MCF 10A (cell line): ENCODE measurements around the gene SLC25A34. TPM values are rescaled to one million over a fixed set of nuclear protein-coding genes. Genes with fewer than 3 reads are reported as not detected.
"Not testable (repeated sequence)": the region's sequence is repeated elsewhere in the genome, so short reads cannot be mapped to it uniquely, and the experiment has no call there.

ENCODE experiments used
- BruUV-seq: library from RNA; stranded (reverse); fragments of 400-500 nt; replicated peaks from 2 replicates; lab custom pipeline; 2021; lab: Mats Ljungman, UMichigan
- CTCF ChIA-PET: fragments of 300-600 bp; sonication (Branson Sonifier 250); formaldehyde crosslinking; extraction: SDS; loops from one replicate; lab custom pipeline; 2021; ENCODE audit warnings: antibody characterized with exemption, inconsistent platforms; lab: Yijun Ruan, JAX
- POLR2A ChIA-PET: fragments of 300-600, 350-650 bp; sonication (Branson Sonifier 250); formaldehyde crosslinking; extraction: SDS; loops from one replicate; lab custom pipeline; 2020; ENCODE audit warnings: antibody characterized with exemption, inconsistent platforms; lab: Yijun Ruan, JAX
- DNase-seq: peaks from one replicate; pipeline ENCODE4 v3.0.0-alpha.2; 2018; ENCODE audit not compliant: unreplicated experiment
- H3K27ac Mint-ChIP-seq: one replicate; pipeline ENCODE4 v1.8.0; 2022; ENCODE audit warnings: mild to moderate bottlenecking, low read depth, mixed read lengths; ENCODE audit not compliant: unreplicated experiment
- H3K27me3 Mint-ChIP-seq: one replicate; pipeline ENCODE4 v1.8.0; 2022; ENCODE audit warnings: mixed read lengths; ENCODE audit not compliant: insufficient read depth, unreplicated experiment
- H3K36me3 Mint-ChIP-seq: one replicate; pipeline ENCODE4 v1.8.0; 2022; ENCODE audit warnings: mild to moderate bottlenecking, moderate library complexity, mixed read lengths; ENCODE audit not compliant: insufficient read depth, unreplicated experiment
- H3K4me1 Mint-ChIP-seq: one replicate; pipeline ENCODE4 v1.8.0; 2022; ENCODE audit warnings: mixed read lengths; ENCODE audit not compliant: insufficient read depth, unreplicated experiment
- H3K4me3 Mint-ChIP-seq: one replicate; pipeline ENCODE4 v1.8.0; 2022; ENCODE audit warnings: mild to moderate bottlenecking, moderate library complexity, mixed read lengths; ENCODE audit not compliant: unreplicated experiment
- H3K9me3 Mint-ChIP-seq: one replicate; pipeline ENCODE4 v1.8.0; 2022; ENCODE audit warnings: mixed read lengths; ENCODE audit not compliant: unreplicated experiment
- intact Hi-C: fragments of 100-400 bp; cut with micrococcal nuclease; formaldehyde crosslinking; loops from 2 replicates; pipeline ENCODE4 v1.14.1; 2022
- total RNA-seq: library from RNA; stranded (reverse); gene quantifications from 2 replicates; pipeline ENCODE4 v1.2.3, GENCODE V29; 2022
- TF ChIP-seq, protein P1 (sequence below): fragments of 200-600 bp; IDR thresholded peaks from one replicate; pipeline ENCODE4 v1.8.0; 2022; ENCODE audit warnings: antibody characterized with exemption, mild to moderate bottlenecking; ENCODE audit not compliant: unreplicated experiment

Gene SLC25A34
- total RNA-seq, 1 experiment from 2014 or later = 0.79 TPM

DNA sequence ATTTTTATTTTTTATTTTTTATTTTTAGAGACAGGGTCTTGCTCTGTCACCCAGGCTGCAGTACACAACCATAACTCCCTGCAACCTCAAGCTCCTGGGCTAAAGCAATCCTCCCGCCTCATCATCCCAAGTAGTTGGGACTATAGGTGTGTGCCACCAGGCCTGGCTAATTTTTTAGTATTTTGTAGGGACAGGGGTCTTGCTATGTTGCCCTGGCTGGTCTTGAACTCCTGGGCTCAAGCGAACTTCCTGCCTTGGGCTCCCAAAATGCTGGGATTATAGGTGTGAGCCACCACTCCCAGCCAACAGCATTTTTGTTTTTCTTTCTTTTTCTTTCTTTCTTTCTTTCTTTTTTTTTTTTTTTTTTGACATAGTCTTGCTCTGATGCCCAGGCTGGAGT is 37.9 kb upstream of the SLC25A34 start:
- POLR2A ChIA-PET = interaction anchor here (2.1 kb wide), 1 partner anchor 13 kb away, joined by 5 read pairs; no protein-coding TSS in a partner anchor
- H3K9me3 Mint-ChIP-seq = no peaks in the 10 kb centered on the region
- no peak overlapping the region for H3K4me3 Mint-ChIP-seq
- TF ChIP-seq, protein P1, sequence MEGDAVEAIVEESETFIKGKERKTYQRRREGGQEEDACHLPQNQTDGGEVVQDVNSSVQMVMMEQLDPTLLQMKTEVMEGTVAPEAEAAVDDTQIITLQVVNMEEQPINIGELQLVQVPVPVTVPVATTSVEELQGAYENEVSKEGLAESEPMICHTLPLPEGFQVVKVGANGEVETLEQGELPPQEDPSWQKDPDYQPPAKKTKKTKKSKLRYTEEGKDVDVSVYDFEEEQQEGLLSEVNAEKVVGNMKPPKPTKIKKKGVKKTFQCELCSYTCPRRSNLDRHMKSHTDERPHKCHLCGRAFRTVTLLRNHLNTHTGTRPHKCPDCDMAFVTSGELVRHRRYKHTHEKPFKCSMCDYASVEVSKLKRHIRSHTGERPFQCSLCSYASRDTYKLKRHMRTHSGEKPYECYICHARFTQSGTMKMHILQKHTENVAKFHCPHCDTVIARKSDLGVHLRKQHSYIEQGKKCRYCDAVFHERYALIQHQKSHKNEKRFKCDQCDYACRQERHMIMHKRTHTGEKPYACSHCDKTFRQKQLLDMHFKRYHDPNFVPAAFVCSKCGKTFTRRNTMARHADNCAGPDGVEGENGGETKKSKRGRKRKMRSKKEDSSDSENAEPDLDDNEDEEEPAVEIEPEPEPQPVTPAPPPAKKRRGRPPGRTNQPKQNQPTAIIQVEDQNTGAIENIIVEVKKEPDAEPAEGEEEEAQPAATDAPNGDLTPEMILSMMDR = no peak
- DNase-seq = no peak
- H3K36me3 Mint-ChIP-seq = peaks cover 45% of the 10 kb centered on the region
- peaks cover 4% of the 10 kb centered on the region for H3K4me1 Mint-ChIP-seq
- CTCF ChIA-PET = interaction anchor here (1.0 kb wide), 1 partner anchor 34 kb away, joined by 4 read pairs; no protein-coding TSS in a partner anchor
- intact Hi-C loops = no loop called here
- no peak overlapping the region for H3K27ac Mint-ChIP-seq
- BruUV-seq = no TSS peak
- no peaks in the 10 kb centered on the region for H3K27me3 Mint-ChIP-seq

DNA sequence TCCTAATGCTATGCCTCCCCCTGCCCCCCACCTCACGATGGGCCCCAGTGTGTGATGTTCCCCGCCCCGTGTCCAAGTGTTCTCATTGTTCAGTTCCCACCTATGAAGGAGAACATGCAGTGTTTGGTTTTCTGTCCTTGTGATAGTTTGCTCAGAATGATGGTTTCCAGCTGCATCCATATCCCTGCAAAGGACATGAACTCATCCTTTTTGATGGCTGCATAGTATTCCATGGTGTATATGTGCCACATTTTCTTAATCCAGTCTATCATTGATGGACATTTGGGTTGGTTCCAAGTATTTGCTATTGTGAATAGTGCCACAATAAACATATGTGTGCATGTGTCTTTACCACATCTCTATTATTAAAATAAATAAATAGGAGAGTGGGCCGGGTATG is 36.7 kb upstream of the SLC25A34 start:
- DNase-seq, H3K9me3 Mint-ChIP-seq, H3K27ac Mint-ChIP-seq, intact Hi-C loops, POLR2A ChIA-PET, BruUV-seq, H3K27me3 Mint-ChIP-seq, H3K4me3 Mint-ChIP-seq: not testable (repeated sequence)
- Mint-ChIP-seq H3K4me1 (peaks cover 15% of the 10 kb centered on the region), H3K36me3 (peaks cover 42% of the 10 kb centered on the region)
- CTCF ChIA-PET = interaction anchor here (0.6 kb wide), 1 partner anchor 165 kb away, joined by 3 read pairs; no protein-coding TSS in a partner anchor

DNA sequence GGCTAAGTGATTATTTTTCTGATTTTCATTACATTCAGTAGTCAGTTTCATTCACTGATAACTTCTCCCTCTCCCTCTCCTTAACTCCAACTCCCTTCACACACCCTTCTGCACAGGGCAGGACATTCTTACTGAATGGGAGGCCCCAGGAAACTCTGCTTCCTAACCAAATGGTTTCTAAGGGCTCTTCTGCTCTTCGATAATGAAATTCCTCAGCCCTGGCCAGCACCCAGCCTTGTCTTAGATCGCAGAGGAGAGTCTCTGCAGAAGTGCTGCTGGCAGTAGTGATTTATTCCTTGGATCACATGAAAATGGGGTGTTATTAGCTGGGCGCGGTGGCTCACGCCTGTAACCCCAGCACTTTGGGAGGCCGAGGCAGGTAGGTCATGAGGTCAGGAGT is 35.5 kb upstream of the SLC25A34 start:
- Mint-ChIP-seq H3K27me3 (no peaks in the 10 kb centered on the region), H3K9me3 (no peaks in the 10 kb centered on the region), H3K4me1 (peaks cover 20% of the 10 kb centered on the region), H3K27ac (no peak overlapping the region), H3K36me3 (peaks cover 30% of the 10 kb centered on the region), H3K4me3 (no peak overlapping the region)
- ChIA-PET CTCF (no interaction called here), POLR2A (no interaction called here)
- no peak for DNase-seq
- intact Hi-C loops = loop anchor here (5.0 kb wide), 1 partner anchor 83 kb away; the partner anchor contains the start of gene DDI2
- TF ChIP-seq, protein P1 = no peak
- no TSS peak for BruUV-seq

DNA sequence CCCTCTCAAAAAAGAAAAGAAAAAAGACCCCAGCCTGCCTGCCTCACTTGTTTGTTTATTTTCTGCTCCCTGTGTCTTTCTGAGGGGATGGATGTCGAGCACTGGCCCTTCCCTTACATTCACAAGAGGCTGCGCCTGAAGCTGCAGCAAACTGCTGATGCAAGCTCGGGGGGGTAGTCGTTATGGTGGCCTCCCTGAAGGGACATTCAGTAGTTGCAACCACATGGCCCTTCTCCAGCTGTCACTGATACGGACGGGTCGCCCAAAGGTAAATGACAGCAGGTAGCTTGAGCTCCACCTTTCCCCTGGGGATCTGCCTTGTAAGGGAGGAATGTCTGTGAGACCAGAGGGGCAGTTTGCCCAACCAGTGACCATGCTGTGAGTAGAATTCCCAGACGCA is 34.3 kb upstream of the SLC25A34 start:
- Mint-ChIP-seq H3K27ac (no peak overlapping the region), H3K4me1 (peaks cover 20% of the 10 kb centered on the region), H3K9me3 (no peaks in the 10 kb centered on the region), H3K27me3 (no peaks in the 10 kb centered on the region), H3K4me3 (no peak overlapping the region), H3K36me3 (peaks cover 22% of the 10 kb centered on the region)
- no peak for DNase-seq
- TF ChIP-seq, protein P1 = no peak
- ChIA-PET POLR2A (interaction anchor here (0.6 to 3.3 kb wide), 4 partner anchors 11 to 515 kb away, joined by 3 to 24 read pairs (median 4); no protein-coding TSS in a partner anchor), CTCF (interaction anchor here (0.7 to 2.1 kb wide), 4 partner anchors 10 to 161 kb away, joined by 3 to 8 read pairs (median 4); no protein-coding TSS in a partner anchor)
- intact Hi-C loops = loop anchor here (5.0 kb wide), 1 partner anchor 84 kb away; the partner anchor contains the start of gene DDI2
- BruUV-seq = no TSS peak
